Activated CD8-positive, alpha-beta memory T cell treated with anti-CD3 and anti-CD28 coated beads, Interleukin-2, amount 50 U/mL, for 1 hour (primary cell): Measurements from ENCODE around the gene CDS2.

Source experiments
- DNase-seq: peaks from one replicate; pipeline ENCODE4 v3.0.0-alpha.2; 2020; ENCODE audit errors: extremely low read depth

Gene CDS2

DNA sequence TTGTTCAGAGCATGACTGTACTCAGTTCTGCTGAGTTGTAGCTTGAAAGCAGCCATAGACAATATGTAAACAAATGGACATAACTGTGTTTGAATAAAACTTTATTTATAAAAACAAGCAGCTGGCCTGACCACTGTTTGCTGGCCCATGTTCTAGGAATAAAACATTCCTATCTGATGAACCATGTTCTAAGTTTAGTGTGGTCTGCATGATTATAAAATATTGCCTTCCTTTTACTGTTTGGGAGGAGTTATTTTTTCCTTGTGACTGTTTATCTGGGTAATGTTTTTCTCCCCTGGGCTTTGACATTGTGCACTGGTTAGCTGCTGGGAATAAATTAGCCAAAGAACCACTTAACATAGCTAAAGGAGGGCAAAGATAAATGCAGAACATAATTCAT, 55.1 kb downstream of the CDS2 start:
- no peak for DNase-seq

GRCh38 chr20:5182615-5183254, 55.9 kb downstream of the CDS2 start:
- no peak for DNase-seq

GRCh38 chr20:5183731-5184474, 57.1 kb downstream of the CDS2 start:
- no peak for DNase-seq

GRCh38 chr20:5184684-5185083, 57.9 kb downstream of the CDS2 start:
- DNase-seq = no peak

DNA sequence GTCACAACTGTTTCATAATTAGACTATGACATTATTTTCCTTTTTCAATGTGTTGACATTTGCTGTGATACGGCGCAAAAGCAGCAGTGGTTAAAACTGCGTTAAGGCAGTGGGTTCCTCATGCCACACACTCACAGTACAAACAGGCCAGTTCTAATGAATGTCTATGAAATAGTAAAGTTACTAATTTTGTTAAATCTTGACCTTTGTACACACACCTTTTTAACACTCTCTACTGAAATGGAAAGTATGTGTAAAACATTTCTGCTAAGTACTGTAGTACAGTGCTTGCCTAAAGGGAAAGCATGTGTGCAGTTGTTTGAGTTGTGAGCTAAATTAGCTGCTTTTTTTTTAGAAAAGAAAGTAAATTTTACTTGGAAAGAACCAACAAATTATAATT, 60.3 kb downstream of the CDS2 start:
- DNase-seq = no peak

DNA sequence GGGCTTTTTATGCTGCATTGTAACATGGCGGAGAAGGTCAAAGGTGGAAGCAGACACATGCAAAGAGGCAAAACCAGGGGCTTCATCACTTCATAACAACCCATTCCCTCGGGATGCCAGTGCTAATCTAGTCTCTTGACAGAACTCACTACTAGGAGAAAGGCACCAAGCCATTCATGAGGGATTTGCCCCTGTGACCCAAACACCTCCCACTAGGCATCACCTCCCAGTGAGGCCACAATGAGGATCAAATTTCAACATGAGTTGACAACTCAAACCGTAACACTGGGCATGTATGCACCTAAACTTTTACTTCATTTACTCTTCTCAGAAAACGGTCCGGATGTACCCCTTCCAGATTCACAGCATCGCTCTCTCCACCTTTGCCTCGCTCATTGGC, 61.9 kb downstream of the CDS2 start:
- DNase-seq = no peak

- DNase-seq = no peak
These were observed 63.1 kb downstream of the CDS2 start for GRCh38 chr20:5189917-5190316.

- DNase-seq = no peak
These were observed 63.6 kb downstream of the CDS2 start for GRCh38 chr20:5190444-5190843.

GRCh38 chr20:5191829-5192569, 65.2 kb downstream of the CDS2 start:
- no peak for DNase-seq

DNA sequence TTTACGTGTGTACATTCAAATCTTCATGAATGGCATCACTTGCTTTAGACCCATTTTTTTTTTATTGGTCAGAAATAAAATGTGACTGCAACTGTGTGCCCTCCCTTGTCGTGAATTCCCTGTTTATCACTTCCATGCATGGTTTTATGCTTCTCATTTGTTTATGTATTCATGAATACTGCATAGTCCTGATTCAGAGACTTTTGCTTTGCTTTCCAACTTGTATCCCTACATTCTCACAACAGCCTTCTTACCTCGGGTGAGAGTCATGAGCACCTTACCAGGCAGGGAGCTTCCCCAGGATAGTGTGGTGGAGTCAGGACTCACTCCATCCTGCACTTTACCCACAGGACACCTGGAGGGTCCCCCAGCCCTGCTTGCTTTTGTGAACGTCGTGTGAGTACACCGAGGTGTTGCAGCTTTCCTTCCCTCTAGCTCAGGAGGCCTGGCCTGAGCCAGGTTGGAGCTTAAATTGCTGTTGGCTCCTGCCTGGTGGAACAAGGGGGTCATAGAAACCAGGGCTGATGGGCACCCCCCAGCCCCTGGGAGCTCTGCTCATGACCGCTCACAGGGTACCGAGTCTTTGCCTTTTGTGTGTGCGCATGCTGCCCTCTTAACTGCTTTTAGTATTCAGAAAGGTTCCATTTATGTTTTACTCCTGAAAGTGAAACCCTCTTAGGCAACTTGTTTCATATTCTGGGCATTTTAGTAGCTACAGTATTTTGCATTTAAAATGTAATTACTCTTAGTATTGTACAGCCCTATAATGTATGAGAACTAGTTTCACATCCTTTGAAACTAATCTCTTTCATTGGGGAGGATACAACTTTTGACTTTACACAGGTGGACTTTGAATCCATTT, 66.0 kb downstream of the CDS2 start:
- DNase-seq = no peak

- no peak for DNase-seq
These were observed 68.8 kb downstream of the CDS2 start for GRCh38 chr20:5195655-5196054.

DNA sequence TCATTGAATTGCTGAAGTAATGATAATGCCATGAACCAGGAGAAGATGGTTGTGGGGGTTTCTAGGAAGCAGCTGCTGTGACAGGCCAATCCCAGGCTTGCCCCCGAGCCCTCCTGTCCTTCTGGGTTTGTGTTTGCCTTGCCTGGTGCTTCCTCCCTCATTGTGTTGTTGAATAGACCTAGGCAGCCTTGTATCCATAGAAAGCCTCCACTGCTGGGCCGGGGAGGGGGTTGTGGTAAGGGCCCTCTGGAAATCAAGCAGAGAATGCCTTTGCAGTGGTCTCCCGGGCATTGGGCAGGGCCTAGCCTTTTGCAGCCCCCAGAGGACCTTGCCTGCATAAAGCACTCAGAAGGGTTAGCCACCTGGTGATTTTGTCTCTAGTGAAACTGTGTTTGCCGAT, 69.3 kb downstream of the CDS2 start:
- DNase-seq = no peak

GRCh38 chr20:5197270-5197827, 70.5 kb downstream of the CDS2 start:
- DNase-seq = no peak

GRCh38 chr20:5197847-5198650, 71.2 kb downstream of the CDS2 start:
- no peak for DNase-seq

- no peak for DNase-seq
These were observed 71.8 kb downstream of the CDS2 start for GRCh38 chr20:5198651-5198924.

- DNase-seq = no peak
These were observed 76.6 kb downstream of the CDS2 start for GRCh38 chr20:5203380-5203779.

DNA sequence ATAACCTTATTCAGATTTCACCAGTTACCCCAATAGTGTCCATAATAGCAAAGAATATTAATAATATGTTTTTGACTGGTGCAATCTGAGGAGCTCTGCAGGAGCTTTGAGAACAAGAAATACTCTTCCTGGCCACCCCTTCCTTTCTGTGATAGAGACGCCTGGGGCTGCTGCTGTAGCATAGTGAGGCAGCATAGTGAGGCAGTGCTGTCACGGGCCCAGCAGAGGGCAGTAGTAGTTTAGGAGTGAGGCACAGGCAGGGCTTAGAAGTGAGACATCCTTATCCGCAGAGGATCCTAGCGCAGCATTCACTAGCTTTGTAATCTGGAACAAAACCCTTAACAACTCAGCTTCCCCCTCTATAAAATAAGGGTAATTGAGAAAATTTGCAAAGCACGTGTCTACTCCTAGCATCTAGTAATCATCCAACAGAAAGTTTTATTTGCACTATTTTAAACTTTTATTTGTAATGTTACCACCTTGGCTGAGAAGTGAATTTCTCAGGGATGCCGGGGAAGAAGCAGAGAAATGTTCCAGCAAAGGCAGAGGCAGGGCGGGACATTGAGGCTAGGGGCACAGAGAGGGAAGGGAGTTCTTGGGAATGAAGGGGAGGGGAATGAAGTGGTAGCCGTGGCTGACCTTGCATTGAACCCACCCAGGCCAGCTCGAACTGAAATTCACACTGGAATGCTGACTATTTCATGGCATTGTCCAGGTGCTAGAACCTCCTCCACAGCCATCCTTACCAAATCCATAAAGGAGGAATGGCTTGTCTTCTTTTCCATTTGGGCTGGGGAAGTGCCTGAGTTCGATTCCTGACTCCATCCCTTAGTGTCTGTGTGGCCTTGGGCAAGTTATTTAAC, 78.8 kb downstream of the CDS2 start:
- peak; percentile 25 for DNase-seq

GRCh38 chr20:5207138-5207537, 80.3 kb downstream of the CDS2 start:
- no peak for DNase-seq

- no peak for DNase-seq
These were observed 85.3 kb downstream of the CDS2 start for GRCh38 chr20:5211803-5212714.
